ENCODE data around the gene C9orf85. TPM values are rescaled to one million over a fixed set of nuclear protein-coding genes. Genes with fewer than 3 reads are reported as not detected.

C9orf85 gene
- total RNA-seq, 1 experiment from 2014 or later, result 14.4 TPM

GRCh38 chr9:71987471-71988371, 76.3 kb downstream of the C9orf85 start:
- H2BK120ac ChIP-seq (ENCODE audit: low read depth, low read length, poor library complexity, severe bottlenecking), result no peak overlapping the region
- no peak overlapping the region for H2BK5ac ChIP-seq (ENCODE audit: insufficient read length, low read length)
- H3K14ac ChIP-seq (ENCODE audit: insufficient read depth, low read length), result no peak overlapping the region
- H3K23ac ChIP-seq (ENCODE audit: insufficient read length, low read depth, low read length), result no peak overlapping the region
- no peak overlapping the region for H3K56ac ChIP-seq (ENCODE audit: insufficient read length, low read depth, low read length)
- peaks cover 21 to 24% of the 10 kb centered on the region in 2 experiments for H3K4me1 Mint-ChIP-seq
- DNase-seq, result no peak
- H3K23me2 ChIP-seq (ENCODE audit: insufficient read length, low read depth, low read length, poor library complexity, severe bottlenecking), result no peaks in the 10 kb centered on the region
- no peak overlapping the region for H3K27ac ChIP-seq (ENCODE audit: insufficient read length, low read depth, low read length)
- no peaks in the 10 kb centered on the region for H4K20me1 ChIP-seq (ENCODE audit: control insufficient read depth, insufficient read depth, insufficient read length)
- H3K18ac ChIP-seq (ENCODE audit: insufficient read length, low read depth, low read length), result no peak overlapping the region
- no peaks in the 10 kb centered on the region for H3K27me3 ChIP-seq (ENCODE audit: insufficient read depth, low read length)
- H4K5ac ChIP-seq (ENCODE audit: insufficient read length, low read depth, low read length), result no peak overlapping the region
- H3K79me1 ChIP-seq (ENCODE audit: insufficient read depth, low read depth, low read length, poor library complexity, severe bottlenecking), result no peaks in the 10 kb centered on the region
- H3K4me1 ChIP-seq (ENCODE audit: insufficient read depth, low read length), result peaks cover 11% of the 10 kb centered on the region; the same call in 1 of the 2 replicates
- no peaks in the 10 kb centered on the region for H3K9me3 Mint-ChIP-seq
- no peak for TF ChIP-seq CTCF (conservative IDR thresholded peaks at IDR 0.05)
- no peak overlapping the region for H2BK12ac ChIP-seq (ENCODE audit: insufficient read length, low read depth, low read length)
- H3T11ph ChIP-seq (ENCODE audit: low read length), result no peak overlapping the region
- H3K4me3 Mint-ChIP-seq, result no peak overlapping the region
- no peak overlapping the region for H3K9ac ChIP-seq (ENCODE audit: extremely low read depth, insufficient read length, low read length)
- no peak overlapping the region for H4K91ac ChIP-seq (ENCODE audit: insufficient read length, low read depth, low read length)
- H3K4ac ChIP-seq (ENCODE audit: low read depth, low read length), result no peak overlapping the region
- no peak overlapping the region for H2BK15ac ChIP-seq (ENCODE audit: low read depth, low read length)
- no peak overlapping the region for H2AK5ac ChIP-seq (ENCODE audit: insufficient read length, low read length)
- H2BK20ac ChIP-seq (ENCODE audit: low read depth, low read length, poor library complexity, severe bottlenecking), result no peak overlapping the region
- H3K79me2 ChIP-seq (ENCODE audit: insufficient read depth, low read length), result no peaks in the 10 kb centered on the region
- H3K9me3 ChIP-seq (ENCODE audit: control insufficient read depth, low read depth, low read length), result no peaks in the 10 kb centered on the region
- no peak overlapping the region for H3K27ac Mint-ChIP-seq
- H4K8ac ChIP-seq (replicated peaks; ENCODE audit: insufficient read length, low read depth, low read length), result no peak overlapping the region
- H3K27me3 Mint-ChIP-seq (ENCODE audit: low read depth), result no peaks in the 10 kb centered on the region; the same call in 1 of the 2 replicates
- no CpG with 5 or more reads among the region's 11 CpGs for WGBS (ENCODE audit: extremely low coverage, insufficient read length, low lambda C conversion rate)
- no peak overlapping the region for H3K4me2 ChIP-seq (ENCODE audit: insufficient read depth, insufficient read length, low read length)
- H3K36me3 Mint-ChIP-seq (ENCODE audit: insufficient read depth in 1 of 3, low read depth in 3 of 3), result peaks cover 0 to 7% (median 2%) of the 10 kb centered on the region in 3 experiments; a peak in 2 of 7 replicates
- H2AFZ ChIP-seq (ENCODE audit: low read length), result no peak overlapping the region

All from H9 (cell line).